Eye (tissue), 1 donor: Measurements from ENCODE around the gene USP6.
"Not testable (repeated sequence)": the region's sequence is repeated elsewhere in the genome, so short reads cannot be mapped to it uniquely, and the experiment has no call there.

ENCODE experiments used
- DNase-seq: peaks from one replicate; pipeline ENCODE4 v3.0.0-alpha.2; 2015

USP6 gene

DNA sequence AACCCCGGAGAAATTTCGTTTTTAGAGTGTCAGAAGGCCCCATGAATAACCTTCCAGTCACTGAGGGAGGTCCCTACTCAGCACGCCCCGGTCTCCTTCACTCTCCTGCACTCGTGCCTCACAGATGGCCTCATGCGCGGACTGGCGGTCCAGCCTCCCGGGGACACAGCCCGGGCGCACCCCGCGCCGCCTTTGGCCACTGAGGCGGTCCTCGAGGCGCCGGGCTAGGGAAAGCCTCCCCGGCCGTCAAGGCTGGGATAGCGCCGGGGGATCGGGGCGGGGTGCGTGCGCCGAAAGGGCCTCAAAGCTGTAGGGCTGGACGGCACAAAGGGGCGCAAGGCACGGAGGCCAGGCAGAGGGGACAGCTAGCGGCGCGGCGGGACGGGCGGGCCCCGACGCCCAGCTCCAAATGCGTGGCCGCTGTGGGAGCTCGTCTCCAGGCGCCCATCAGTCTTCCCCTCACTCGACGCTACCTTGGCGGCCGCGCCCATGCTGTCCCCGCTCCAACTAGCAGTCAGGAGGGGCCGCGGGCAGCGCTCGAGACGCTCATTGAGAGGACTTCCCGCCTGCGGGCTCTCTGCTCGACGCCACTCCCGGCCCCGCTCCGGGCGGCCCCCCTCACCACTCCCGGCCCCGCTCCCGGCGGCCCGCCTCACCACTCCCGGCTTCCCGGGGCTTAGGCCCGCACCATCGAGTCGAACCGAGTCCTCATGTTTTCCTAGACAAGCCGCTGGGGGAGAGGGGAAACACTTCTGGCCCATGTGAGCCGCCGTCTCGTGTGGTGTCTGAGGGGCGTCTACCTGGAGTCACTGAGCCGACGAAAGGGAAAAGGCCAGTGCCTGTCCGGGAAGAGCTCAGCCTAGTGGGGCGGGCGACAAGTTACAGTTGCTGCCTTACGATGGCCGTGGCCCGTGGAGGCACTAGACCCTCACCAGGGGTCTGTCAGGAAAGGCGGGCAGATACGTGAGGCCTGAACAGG, at the start of gene USP6:
Gene USP6, plus strand, starts transcription at position 360 of the 979 bp plus-strand sequence. CDS start 14,336 bp downstream, outside the sequence.
- peak; percentile 89 for DNase-seq

GRCh38 chr17:5068236-5068635, 47.6 kb upstream of the USP6 start:
- DNase-seq = no peak

DNA sequence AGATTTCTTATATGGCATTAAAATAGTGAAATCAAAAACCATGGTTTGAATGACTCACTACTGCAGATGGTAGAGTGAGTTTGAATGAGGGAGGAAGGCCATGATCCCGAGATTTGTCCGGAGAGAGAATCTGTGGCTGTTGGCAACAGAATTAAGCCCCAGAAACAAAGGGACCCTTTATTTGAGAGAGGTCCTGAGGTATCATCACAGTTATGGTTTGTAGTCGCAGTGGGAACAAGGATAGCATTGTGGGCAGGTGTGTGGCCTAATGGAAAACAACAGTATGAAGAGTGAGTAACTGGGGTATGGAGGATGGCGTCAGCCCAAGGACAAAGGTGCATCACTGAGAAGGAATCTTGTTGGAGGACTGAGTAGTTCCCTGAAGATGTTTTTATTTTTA, 46.1 kb upstream of the USP6 start:
- DNase-seq = no peak

- DNase-seq = not testable (repeated sequence)
Observed at GRCh38 chr17:5075472-5075871, 40.4 kb upstream of the USP6 start.

DNA sequence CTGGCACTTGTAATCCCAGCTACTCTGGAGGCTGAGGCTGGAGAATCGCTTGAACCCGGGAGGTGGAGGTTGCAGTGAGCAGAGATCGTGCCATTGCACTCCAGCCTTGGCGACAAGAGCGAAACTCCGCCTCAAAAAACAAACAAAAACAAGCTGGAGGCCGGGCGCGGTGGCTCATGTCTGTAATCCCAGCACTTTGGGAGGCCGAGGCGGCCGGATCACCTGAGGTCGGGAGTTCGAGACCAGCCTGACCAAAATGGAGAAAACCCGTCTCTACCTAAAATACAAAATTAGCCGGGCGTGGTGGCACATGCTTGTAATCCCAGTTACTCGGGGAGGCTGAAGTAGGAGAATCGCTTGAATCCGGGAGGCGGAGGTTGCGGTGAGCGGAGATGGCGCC, 38.6 kb upstream of the USP6 start:
- not testable (repeated sequence) for DNase-seq

- DNase-seq = no peak
Observed at GRCh38 chr17:5077781-5078105, 38.1 kb upstream of the USP6 start.

DNA sequence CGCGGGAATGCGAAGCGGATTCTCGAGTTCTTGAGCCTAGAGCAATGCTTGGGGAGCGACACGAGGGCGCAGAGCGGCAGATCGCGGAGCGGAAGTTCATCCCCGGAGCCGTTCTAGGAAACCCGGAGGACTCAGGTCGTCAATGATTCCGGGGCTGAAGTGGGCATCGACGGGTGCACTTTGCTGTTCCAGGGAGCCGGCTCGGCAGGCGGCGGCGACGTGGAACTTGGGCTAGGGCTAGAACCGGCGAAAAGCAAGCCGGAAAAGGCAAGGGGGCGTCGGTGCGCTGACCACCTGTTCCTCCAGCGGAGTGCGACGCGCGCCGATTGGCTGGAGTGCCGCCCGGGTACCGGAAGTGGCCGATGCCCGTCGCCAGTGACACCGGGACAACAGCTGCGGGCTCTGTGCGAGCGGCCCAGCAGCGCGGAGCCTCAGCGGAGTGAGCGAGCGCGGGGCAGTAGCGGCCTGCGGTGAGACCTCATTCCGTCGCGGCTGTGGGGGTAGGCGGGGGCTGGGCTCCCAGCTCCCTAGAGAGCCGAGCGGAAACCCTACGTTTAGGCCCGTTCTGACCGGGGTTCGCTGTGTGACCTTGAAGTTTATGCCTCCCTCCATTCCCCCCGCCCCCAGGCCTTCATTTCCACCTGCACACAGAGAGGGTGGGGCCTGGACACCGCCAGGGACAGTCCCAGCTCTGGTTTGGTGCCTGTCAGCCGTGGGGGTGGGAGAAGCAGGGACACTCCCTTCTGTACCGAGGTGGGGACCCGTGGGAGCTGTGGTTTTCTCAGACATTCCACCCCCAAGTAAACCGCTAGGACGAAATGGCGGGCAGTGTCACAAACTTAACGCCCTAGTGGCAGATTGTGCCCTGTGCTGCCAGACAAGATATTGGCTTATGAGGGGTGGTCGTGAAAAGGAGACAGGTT, 37.5 kb upstream of the USP6 start, which contains the start of gene ZFP3:
Gene ZFP3, plus strand, starts transcription at position 362 of the 923 bp plus-strand sequence. CDS start 13,038 bp downstream, outside the sequence.
- peak; percentile 94 for DNase-seq

DNA sequence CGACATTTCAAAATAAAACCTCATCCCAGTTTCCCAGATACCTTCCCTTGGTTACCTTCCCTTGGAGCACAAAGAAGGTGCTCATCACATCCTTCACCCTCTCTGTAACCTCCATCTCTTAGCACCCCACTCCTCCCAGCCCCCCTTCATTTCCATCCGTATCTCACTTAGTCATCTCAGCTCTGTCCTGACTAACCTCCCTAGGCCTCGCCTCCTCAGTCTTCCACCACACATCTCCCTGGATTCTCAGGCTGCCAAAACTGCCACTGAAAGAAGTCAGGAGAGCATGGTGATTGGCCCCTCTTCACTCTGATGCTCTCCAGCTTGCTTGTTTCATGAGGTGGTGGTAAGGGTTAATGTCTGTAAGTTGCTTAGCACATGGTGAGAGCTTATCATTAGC, 35.2 kb upstream of the USP6 start:
- no peak for DNase-seq

DNA sequence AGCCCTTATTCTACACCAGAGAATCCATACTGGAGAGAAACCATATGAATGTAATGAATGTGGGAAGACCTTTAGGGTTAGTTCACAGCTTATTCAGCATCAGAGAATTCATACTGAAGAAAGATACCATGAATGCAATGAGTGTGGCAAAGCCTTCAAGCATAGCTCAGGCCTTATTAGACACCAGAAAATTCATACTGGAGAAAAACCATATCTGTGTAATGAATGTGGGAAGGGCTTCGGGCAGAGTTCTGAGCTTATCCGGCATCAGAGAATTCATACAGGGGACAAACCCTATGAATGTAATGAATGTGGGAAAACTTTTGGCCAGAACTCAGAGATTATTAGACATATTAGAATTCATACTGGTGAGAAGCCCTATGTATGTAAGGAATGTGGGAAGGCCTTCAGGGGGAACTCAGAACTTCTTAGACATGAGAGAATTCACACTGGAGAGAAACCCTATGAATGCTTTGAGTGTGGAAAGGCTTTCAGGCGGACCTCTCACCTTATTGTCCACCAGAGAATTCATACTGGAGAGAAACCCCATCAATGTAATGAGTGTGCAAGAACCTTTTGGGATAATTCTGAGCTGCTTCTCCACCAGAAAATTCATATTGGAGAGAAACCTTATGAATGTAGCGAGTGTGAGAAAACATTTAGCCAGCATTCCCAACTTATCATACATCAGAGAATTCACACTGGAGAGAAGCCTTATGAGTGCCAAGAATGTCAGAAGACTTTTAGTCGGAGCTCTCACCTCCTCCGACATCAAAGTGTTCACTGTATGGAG, 23.4 kb upstream of the USP6 start:
- no peak for DNase-seq

DNA sequence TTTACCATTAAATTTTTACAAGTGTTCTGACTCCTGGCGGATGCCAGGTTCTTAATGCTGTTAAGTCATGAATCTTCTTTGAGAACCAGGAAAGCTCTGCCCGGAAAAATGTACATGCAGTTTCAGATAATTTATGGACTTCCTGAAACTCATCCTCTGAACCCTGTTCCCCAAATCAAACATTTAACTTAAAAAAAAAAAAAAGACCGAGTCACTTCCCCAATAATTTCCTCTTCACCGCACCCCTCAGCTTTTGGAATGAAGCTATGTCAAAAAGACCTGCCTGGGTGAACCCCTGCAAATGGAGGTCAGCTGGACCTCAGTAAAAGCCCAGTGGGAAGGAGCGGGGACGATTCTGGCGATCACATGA, 19.1 kb upstream of the USP6 start:
- DNase-seq = no peak

GRCh38 chr17:5097101-5097834, 18.6 kb upstream of the USP6 start:
- DNase-seq = peak; percentile 95

DNA sequence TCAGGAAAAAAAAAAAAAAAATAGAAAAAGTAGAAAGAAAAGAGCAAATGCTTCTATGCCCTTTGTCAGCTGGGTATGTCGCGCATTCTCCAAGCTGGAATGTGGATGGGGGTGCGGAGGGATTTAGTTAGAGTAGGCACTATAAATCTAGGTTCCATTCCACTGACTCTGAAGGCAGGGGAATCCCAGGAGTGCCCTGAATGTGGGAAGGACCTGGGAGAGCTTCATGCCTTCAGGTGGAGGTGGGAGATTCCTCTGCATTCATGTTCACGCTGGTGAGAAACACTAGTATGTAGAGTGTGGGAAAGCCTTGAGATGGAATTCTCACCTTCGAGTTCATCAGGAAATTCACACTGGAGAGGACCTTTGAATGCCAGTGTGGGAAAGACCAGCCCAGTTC, 16.6 kb upstream of the USP6 start:
- no peak for DNase-seq

DNA sequence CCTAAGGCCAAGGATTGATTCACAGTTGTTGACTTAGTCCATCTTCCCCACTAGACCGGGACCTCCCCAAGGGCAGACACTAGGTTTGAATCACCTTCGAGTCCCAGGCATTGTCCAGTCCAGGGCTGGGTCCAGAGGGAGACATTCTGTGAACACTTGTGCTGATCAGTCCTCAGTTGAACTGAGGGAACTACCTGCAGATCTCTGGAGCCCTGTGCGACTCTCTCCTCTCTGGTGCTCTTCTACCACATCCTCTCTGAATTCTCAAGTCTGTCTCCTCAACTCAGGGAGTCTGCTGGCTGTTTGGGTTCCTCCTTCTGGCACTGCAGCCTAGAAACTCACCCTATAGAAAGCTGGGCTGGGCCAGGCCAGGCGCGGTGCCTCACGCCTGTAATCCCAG, 15.0 kb upstream of the USP6 start:
- no peak for DNase-seq

- no peak for DNase-seq
Observed at GRCh38 chr17:5110816-5111215, 5.0 kb upstream of the USP6 start.

DNA sequence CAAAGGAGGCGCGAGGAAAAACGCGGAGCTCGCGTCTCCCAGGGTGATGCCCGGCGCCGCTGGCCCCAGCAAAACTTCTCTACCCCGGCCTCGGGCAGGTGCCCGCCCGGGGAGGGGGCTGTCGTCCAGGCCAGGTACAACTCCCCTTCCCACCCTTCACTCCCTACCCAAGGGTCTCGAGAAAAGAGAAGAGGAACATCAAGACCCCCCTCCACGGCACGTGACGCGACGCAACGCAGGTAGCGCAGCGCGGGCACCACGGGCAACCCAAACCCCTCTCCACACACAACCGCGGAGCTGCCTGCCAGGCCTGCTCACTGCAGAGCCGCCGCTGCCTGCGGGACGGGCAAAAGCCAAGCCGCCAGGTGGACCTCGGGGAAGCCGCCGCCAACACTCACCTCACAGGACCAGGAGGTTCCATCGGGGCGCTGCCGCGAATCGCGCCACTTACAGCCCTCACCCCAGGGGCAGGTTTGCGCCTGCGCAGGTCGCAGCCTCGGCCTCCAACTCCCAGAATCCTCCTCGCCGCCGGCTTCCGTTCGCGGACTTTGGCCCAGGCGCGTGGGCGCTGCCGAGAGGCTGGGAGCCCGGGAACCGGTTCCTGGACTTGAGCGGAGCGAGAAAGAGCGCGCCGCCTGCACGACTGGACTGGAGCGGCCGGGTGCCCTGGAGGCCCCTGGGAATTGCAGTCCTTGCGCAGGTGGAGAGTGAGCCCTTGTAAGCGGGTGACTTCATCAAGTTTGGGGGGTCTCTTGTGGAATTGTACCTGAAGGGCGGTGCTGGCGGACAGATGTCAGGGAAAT, 4.2 kb upstream of the USP6 start, which contains the start of gene ZNF232:
Gene ZNF232, minus strand, starts transcription at position 477 of the 803 bp plus-strand sequence. Its CDS starts 56 bp downstream, at position 421.
- DNase-seq = peak; percentile 98

DNA sequence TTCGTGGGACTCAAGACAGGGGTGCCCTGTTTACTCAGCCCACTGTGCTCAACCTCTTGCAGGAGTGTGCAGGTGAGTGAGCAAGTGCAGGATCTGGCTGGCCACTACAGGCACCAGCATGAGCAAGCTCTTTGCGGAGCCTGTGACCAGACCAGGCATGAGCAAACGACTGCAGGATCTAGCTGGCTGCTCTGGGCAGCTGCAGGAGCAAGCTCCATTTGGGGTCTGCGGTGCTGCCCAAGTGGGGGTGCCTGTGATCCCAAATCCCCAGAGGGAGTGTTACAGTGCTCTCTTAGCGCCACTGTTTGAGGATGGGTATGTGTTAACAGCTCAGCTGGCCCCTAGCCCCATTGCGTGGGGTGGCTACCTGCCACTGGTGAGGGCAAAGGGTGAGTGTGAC, 2.4 kb downstream of the USP6 start:
- DNase-seq = no peak

DNA sequence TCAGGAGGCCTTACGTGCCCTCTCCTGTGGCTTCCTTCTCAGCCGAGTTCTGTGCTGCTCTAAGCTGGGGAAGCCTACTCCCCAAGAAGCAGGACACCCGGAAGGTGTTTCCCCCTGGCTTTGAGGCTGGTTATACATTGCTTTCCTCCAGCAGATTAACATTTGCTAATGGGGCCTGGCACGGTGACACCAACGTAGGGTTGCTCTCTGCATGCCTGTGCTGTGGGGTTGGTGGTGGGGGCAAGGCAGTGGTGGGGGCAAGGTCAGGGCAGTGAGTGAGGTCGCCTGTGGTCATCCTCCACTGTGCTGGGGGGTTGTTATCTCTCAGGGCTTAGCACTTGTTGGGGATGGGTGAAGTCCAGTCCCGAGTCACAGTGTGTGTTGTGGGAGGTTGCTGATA, 4.2 kb downstream of the USP6 start:
- no peak for DNase-seq

GRCh38 chr17:5120436-5121185, 4.8 kb downstream of the USP6 start:
- not testable (repeated sequence) for DNase-seq

- DNase-seq = no peak
Observed at GRCh38 chr17:5121186-5121841, 5.5 kb downstream of the USP6 start.

GRCh38 chr17:5122056-5122455, 6.2 kb downstream of the USP6 start:
- DNase-seq = not testable (repeated sequence)
